ENCODE data around the gene PPP2R5E. TPM values are rescaled to one million over a fixed set of nuclear protein-coding genes. Genes with fewer than 3 reads are reported as not detected.

The PPP2R5E gene
- total and polyA plus RNA-seq, 7 experiments from 2014 or later: 29.2 to 47.8 (median 37.5) TPM

GRCh38 chr14:63513756-63514155 is 29.4 kb downstream of the PPP2R5E start:
- Mint-ChIP-seq H3K4me1 (peaks cover 43 to 83% (median 69%) of the 10 kb centered on the region in 7 donors), H3K9me3 (no peaks in the 10 kb centered on the region), H3K27me3 (no peaks in the 10 kb centered on the region), H3K36me3 (peaks cover 0 to 17% (median 11%) of the 10 kb centered on the region in 5 donors), H3K27ac (peak overlapping the region in 4 of 9 donors; percentile 13 to 66 (median 31)), H3K4me3 (peak overlapping the region in 2 of 10 donors; percentile 6 to 8)
- DNase-seq: no peak
- intact Hi-C loops (cut with micrococcal nuclease): loop anchor here in 1 of 2 donors (5.0 kb wide), 1 partner anchor 36 kb away; no protein-coding TSS in a partner anchor
- H3K4me1 ChIP-seq (ENCODE audit: control insufficient read depth in 2 of 2, insufficient read depth in 2 of 2, low read length in 2 of 2): peaks cover 19 to 22% of the 10 kb centered on the region in 2 donors
- H3K27me3 ChIP-seq (ENCODE audit: control insufficient read depth in 2 of 2, insufficient read depth in 2 of 2, low read length in 2 of 2): no peaks in the 10 kb centered on the region
- CTCF ChIA-PET: no interaction called here
- no peaks in the 10 kb centered on the region for H3K9me3 ChIP-seq (ENCODE audit: control insufficient read depth in 2 of 3, low read length in 3 of 3)
- no peak for ATAC-seq
- no peaks in the 10 kb centered on the region for H3K36me3 ChIP-seq (ENCODE audit: control insufficient read depth in 2 of 3, insufficient read depth in 3 of 3, low read length in 3 of 3)
- H3K27ac ChIP-seq (ENCODE audit: low read depth, low read length): no peak overlapping the region
- POLR2A ChIA-PET: no interaction called here
- H3K4me3 ChIP-seq (ENCODE audit: low read length): no peak overlapping the region

GRCh38 chr14:63512861-63513260 is 30.3 kb downstream of the PPP2R5E start:
- no peaks in the 10 kb centered on the region for H3K36me3 ChIP-seq (ENCODE audit: control insufficient read depth in 2 of 3, insufficient read depth in 3 of 3, low read length in 3 of 3)
- peaks cover 19 to 27% of the 10 kb centered on the region in 2 donors for H3K4me1 ChIP-seq (ENCODE audit: control insufficient read depth in 2 of 2, insufficient read depth in 2 of 2, low read length in 2 of 2)
- Mint-ChIP-seq H3K27ac (peak overlapping the region in 5 of 9 donors; percentile 5 to 32 (median 22)), H3K27me3 (no peaks in the 10 kb centered on the region), H3K36me3 (peaks cover 6 to 21% (median 18%) of the 10 kb centered on the region in 5 donors), H3K9me3 (no peaks in the 10 kb centered on the region), H3K4me1 (peaks cover 51 to 89% (median 76%) of the 10 kb centered on the region in 7 donors), H3K4me3 (peak overlapping the region in 3 of 10 donors; percentile 5 to 37 (median 6))
- intact Hi-C loops (cut with micrococcal nuclease): loop anchor here in 1 of 2 donors (5.0 kb wide), 1 partner anchor 36 kb away; no protein-coding TSS in a partner anchor
- ATAC-seq: no peak
- H3K9me3 ChIP-seq (ENCODE audit: control insufficient read depth in 2 of 3, low read length in 3 of 3): no peaks in the 10 kb centered on the region
- DNase-seq: no peak
- no peak overlapping the region for H3K27ac ChIP-seq (ENCODE audit: low read depth, low read length)
- H3K4me3 ChIP-seq (ENCODE audit: low read length): no peak overlapping the region
- CTCF ChIA-PET: no interaction called here
- no peaks in the 10 kb centered on the region for H3K27me3 ChIP-seq (ENCODE audit: control insufficient read depth in 2 of 2, insufficient read depth in 2 of 2, low read length in 2 of 2)
- POLR2A ChIA-PET: interaction anchor here (0.6 to 1.6 kb wide), 2 partner anchors 12 to 1421 kb away, joined by 3 to 5 read pairs; no protein-coding TSS in a partner anchor

- H3K4me3 ChIP-seq (ENCODE audit: low read length): no peak overlapping the region
- intact Hi-C loops (cut with micrococcal nuclease): loop anchor here in 1 of 2 donors (5.0 kb wide), 1 partner anchor 33 kb away; no protein-coding TSS in a partner anchor
Observed at GRCh38 chr14:63510538-63510937, 32.6 kb downstream of the PPP2R5E start.

GRCh38 chr14:63508033-63508432 is 35.1 kb downstream of the PPP2R5E start:
- DNase-seq (peak in 4 of 9 donors; percentile 8 to 43 (median 18)), ATAC-seq (peak; percentile 26)
- no peak overlapping the region for H3K4me3 ChIP-seq (ENCODE audit: low read length)
- Mint-ChIP-seq H3K36me3 (peaks cover 6 to 44% (median 21%) of the 10 kb centered on the region in 5 donors), H3K27me3 (no peaks in the 10 kb centered on the region), H3K4me1 (peaks cover 40 to 80% (median 65%) of the 10 kb centered on the region in 7 donors), H3K9me3 (no peaks in the 10 kb centered on the region), H3K27ac (peak overlapping the region in 6 of 9 donors; percentile 3 to 65 (median 39)), H3K4me3 (peak overlapping the region in 2 of 10 donors; percentile 1 to 38)
- CTCF ChIA-PET: no interaction called here
- intact Hi-C loops (cut with micrococcal nuclease): no loop called here
- H3K4me1 ChIP-seq (ENCODE audit: control insufficient read depth in 2 of 2, insufficient read depth in 2 of 2, low read length in 2 of 2): peaks cover 11 to 27% of the 10 kb centered on the region in 2 donors
- no peak overlapping the region for H3K27ac ChIP-seq (ENCODE audit: low read depth, low read length)
- no peaks in the 10 kb centered on the region for H3K9me3 ChIP-seq (ENCODE audit: control insufficient read depth in 2 of 3, low read length in 3 of 3)
- no peaks in the 10 kb centered on the region for H3K27me3 ChIP-seq (ENCODE audit: control insufficient read depth in 2 of 2, insufficient read depth in 2 of 2, low read length in 2 of 2)
- POLR2A ChIA-PET: no interaction called here
- no peaks in the 10 kb centered on the region for H3K36me3 ChIP-seq (ENCODE audit: control insufficient read depth in 2 of 3, insufficient read depth in 3 of 3, low read length in 3 of 3)

More at GRCh38 chr14:63510538-63510937, 32.6 kb downstream of the PPP2R5E start:
- peak overlapping the region; percentile 18 to 84 (median 68) for H3K27ac Mint-ChIP-seq
- ATAC-seq (peak; percentile 81), DNase-seq (peak in 3 of 9 donors; percentile 31 to 42 (median 42))
- POLR2A ChIA-PET: no interaction called here
- H3K9me3 Mint-ChIP-seq: no peaks in the 10 kb centered on the region
- H3K9me3 ChIP-seq (ENCODE audit: control insufficient read depth in 2 of 3, low read length in 3 of 3): no peaks in the 10 kb centered on the region
- peaks cover 15 to 27% of the 10 kb centered on the region in 2 donors for H3K4me1 ChIP-seq (ENCODE audit: control insufficient read depth in 2 of 2, insufficient read depth in 2 of 2, low read length in 2 of 2)
- H3K27me3 Mint-ChIP-seq: no peaks in the 10 kb centered on the region
- H3K4me1 Mint-ChIP-seq: peaks cover 51 to 83% (median 68%) of the 10 kb centered on the region in 7 donors
- no peaks in the 10 kb centered on the region for H3K36me3 ChIP-seq (ENCODE audit: control insufficient read depth in 2 of 3, insufficient read depth in 3 of 3, low read length in 3 of 3)
- H3K36me3 Mint-ChIP-seq: peaks cover 6 to 29% (median 18%) of the 10 kb centered on the region in 5 donors
- no peak overlapping the region for H3K27ac ChIP-seq (ENCODE audit: low read depth, low read length)
- CTCF ChIA-PET: no interaction called here
- peak overlapping the region in 9 of 10 donors; percentile 13 to 75 (median 54) for H3K4me3 Mint-ChIP-seq
- H3K27me3 ChIP-seq (ENCODE audit: control insufficient read depth in 2 of 2, insufficient read depth in 2 of 2, low read length in 2 of 2): no peaks in the 10 kb centered on the region

- H3K27me3 ChIP-seq (ENCODE audit: control insufficient read depth in 2 of 2, insufficient read depth in 2 of 2, low read length in 2 of 2): no peaks in the 10 kb centered on the region
- ChIA-PET CTCF (interaction anchor here (0.6 kb wide), 1 partner anchor 13 kb away, joined by 3 read pairs; no protein-coding TSS in a partner anchor), POLR2A (no interaction called here)
- DNase-seq (no peak), ATAC-seq (no peak)
- no peaks in the 10 kb centered on the region for H3K36me3 ChIP-seq (ENCODE audit: control insufficient read depth in 2 of 3, insufficient read depth in 3 of 3, low read length in 3 of 3)
- Mint-ChIP-seq H3K4me3 (no peak overlapping the region), H3K4me1 (peaks cover 17 to 65% (median 46%) of the 10 kb centered on the region in 7 donors), H3K27ac (no peak overlapping the region), H3K27me3 (no peaks in the 10 kb centered on the region), H3K9me3 (no peaks in the 10 kb centered on the region), H3K36me3 (peaks cover 6 to 45% (median 13%) of the 10 kb centered on the region in 5 donors)
- peaks cover 0 to 6% of the 10 kb centered on the region in 2 donors for H3K4me1 ChIP-seq (ENCODE audit: control insufficient read depth in 2 of 2, insufficient read depth in 2 of 2, low read length in 2 of 2)
- H3K27ac ChIP-seq (ENCODE audit: low read depth, low read length): no peak overlapping the region
- no peaks in the 10 kb centered on the region for H3K9me3 ChIP-seq (ENCODE audit: control insufficient read depth in 2 of 3, low read length in 3 of 3)
- intact Hi-C loops (cut with micrococcal nuclease): no loop called here
- H3K4me3 ChIP-seq (ENCODE audit: low read length): no peak overlapping the region
Observed at GRCh38 chr14:63504648-63505047, 38.5 kb downstream of the PPP2R5E start.

- CTCF ChIA-PET: no interaction called here
- H3K27ac Mint-ChIP-seq: peak overlapping the region in 1 of 9 donors; percentile 25
- no peaks in the 10 kb centered on the region for H3K9me3 ChIP-seq (ENCODE audit: control insufficient read depth in 2 of 3, low read length in 3 of 3)
- H3K36me3 Mint-ChIP-seq: peaks cover 0 to 46% (median 11%) of the 10 kb centered on the region in 5 donors
- H3K27me3 ChIP-seq (ENCODE audit: control insufficient read depth in 2 of 2, insufficient read depth in 2 of 2, low read length in 2 of 2): no peaks in the 10 kb centered on the region
- no peak overlapping the region for H3K4me3 ChIP-seq (ENCODE audit: low read length)
- H3K27ac ChIP-seq (ENCODE audit: low read depth, low read length): no peak overlapping the region
- POLR2A ChIA-PET: no interaction called here
- intact Hi-C loops (cut with micrococcal nuclease): no loop called here
- no peak overlapping the region for H3K4me3 Mint-ChIP-seq
- DNase-seq (no peak), ATAC-seq (no peak)
- no peaks in the 10 kb centered on the region for H3K27me3 Mint-ChIP-seq
- no peaks in the 10 kb centered on the region for H3K36me3 ChIP-seq (ENCODE audit: control insufficient read depth in 2 of 3, insufficient read depth in 3 of 3, low read length in 3 of 3)
- H3K4me1 Mint-ChIP-seq: peaks cover 14 to 67% (median 54%) of the 10 kb centered on the region in 7 donors
- H3K4me1 ChIP-seq (ENCODE audit: control insufficient read depth in 2 of 2, insufficient read depth in 2 of 2, low read length in 2 of 2): no peaks in the 10 kb centered on the region
- no peaks in the 10 kb centered on the region for H3K9me3 Mint-ChIP-seq
Observed at GRCh38 chr14:63501429-63501828, 41.7 kb downstream of the PPP2R5E start.
